ENCODE data around the gene TSPAN18.
A peak's percentile ranks its signal among the peaks of the same experiment; 100 is the strongest.

DNA sequence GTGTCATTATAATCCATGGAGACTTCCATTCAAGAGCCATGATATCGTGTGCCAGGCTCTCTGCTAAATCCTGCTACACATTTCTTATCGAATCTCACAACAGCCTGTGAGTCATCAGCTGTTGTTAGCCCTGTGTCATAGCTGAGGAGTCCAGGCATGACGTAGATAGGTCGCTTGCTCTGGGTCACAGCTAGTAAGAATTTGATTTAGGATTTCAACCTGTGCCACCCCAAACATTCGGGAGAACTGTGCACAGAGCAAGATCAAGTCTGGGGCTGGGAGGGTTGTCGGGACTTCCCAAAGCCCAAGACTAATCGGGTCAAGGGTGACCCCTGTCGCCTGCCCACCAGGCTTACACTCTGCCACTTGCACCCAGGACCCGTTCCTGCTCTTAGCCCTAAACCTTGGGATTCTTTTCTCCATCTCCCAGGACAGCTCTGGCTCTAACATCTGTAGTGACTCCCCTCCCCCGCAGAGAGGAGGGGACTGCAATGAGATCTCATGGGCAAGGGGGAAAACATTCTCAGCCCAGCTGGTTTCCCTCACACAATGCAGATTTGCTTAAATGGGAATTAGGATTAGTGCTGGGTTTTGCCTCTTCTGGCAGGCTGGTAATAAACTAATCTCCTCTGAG is 34.3 kb downstream of the TSPAN18 start:
- TF ChIP-seq POLR2A (IDR thresholded peaks at IDR 0.05) (no peak), POLR2AphosphoS5 (IDR thresholded peaks at IDR 0.05) (peak; percentile 52), EP300 (IDR thresholded peaks at IDR 0.05) (no peak)
- TF ChIP-seq, protein P1, sequence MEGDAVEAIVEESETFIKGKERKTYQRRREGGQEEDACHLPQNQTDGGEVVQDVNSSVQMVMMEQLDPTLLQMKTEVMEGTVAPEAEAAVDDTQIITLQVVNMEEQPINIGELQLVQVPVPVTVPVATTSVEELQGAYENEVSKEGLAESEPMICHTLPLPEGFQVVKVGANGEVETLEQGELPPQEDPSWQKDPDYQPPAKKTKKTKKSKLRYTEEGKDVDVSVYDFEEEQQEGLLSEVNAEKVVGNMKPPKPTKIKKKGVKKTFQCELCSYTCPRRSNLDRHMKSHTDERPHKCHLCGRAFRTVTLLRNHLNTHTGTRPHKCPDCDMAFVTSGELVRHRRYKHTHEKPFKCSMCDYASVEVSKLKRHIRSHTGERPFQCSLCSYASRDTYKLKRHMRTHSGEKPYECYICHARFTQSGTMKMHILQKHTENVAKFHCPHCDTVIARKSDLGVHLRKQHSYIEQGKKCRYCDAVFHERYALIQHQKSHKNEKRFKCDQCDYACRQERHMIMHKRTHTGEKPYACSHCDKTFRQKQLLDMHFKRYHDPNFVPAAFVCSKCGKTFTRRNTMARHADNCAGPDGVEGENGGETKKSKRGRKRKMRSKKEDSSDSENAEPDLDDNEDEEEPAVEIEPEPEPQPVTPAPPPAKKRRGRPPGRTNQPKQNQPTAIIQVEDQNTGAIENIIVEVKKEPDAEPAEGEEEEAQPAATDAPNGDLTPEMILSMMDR (IDR thresholded peaks at IDR 0.05) = peak in 1 of 4 experiments; percentile 22

All from gastroesophageal sphincter (tissue), 3 donors.